Occipital lobe (tissue), 2 donors: ENCODE measurements around the gene PIP5K1C. TPM values are rescaled to one million over a fixed set of nuclear protein-coding genes. Genes with fewer than 3 reads are reported as not detected.
A peak's percentile ranks its signal among the peaks of the same experiment; 100 is the strongest.

Source experiments
- DNase-seq: peaks from one replicate; lab custom pipeline; 2025; lab: John Stamatoyannopoulos, UW
- total RNA-seq: library from RNA; depleted of rRNA; stranded (reverse); fragments of >200 nt; gene quantifications from one replicate; pipeline ENCODE4 v1.2.3, GENCODE V29; 2014

The PIP5K1C gene
- total RNA-seq, 1 donor from 2014 or later: 19.8 TPM

DNA sequence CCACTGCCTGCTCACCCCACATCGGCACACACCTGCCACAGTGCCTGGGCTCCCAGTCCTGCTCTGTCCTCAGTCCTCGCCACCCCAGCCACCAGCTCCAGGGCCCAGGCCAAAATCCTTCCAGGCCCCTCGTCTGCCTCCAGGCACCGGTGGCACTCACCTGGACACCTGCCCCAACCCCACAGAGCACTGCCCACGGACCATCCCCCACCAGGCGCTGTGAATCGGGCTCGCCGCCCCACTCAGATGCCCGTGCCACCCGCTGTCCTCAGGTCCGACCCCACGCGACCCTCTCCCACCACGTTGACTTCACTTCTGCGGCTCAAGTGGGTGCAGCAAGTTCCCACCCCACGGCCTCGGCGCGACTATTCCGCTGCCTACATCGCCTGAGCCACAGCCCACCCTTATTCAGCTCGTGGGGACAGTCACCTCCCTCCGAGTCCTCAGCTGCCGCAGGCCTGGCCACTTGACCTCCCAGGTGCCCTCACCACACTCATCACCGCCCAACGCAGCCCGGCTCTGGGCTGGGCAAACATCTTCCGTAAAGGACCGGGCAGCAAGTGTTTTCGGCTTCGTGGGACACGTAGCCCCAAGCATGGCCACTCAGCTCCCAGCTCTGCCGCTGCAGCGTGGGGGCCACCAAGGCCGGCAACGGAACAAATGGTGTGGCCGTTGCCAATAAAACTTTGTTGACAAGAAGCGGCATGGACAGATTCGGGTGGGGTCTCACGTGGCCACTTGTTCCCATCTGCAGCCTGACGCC is 5.7 kb downstream of the PIP5K1C start:
- no peak for DNase-seq

- DNase-seq: no peak
Observed at GRCh38 chr19:3693025-3693925, 7.0 kb downstream of the PIP5K1C start.

- no peak for DNase-seq
Observed at GRCh38 chr19:3692141-3693024, 7.9 kb downstream of the PIP5K1C start.

DNA sequence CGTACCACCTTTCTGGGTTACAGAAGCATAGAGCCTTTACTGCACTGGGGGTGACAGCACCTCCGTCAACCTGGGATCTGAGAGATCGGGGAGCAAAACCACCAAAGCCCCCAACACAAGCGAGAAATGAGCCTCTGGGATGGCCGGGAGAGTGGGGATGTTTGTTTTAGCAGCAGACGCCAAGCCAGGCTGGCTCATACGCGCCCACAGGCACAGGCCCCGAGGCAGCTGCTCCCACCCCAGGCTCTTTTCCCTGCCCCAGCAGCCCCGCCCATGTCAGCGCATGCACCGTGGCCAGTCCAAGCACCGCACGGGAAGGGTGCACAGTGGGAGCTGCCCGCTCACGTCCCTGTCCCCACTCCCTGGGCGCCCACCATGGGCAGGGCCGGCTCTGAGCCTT is 8.5 kb downstream of the PIP5K1C start:
- DNase-seq: no peak

DNA sequence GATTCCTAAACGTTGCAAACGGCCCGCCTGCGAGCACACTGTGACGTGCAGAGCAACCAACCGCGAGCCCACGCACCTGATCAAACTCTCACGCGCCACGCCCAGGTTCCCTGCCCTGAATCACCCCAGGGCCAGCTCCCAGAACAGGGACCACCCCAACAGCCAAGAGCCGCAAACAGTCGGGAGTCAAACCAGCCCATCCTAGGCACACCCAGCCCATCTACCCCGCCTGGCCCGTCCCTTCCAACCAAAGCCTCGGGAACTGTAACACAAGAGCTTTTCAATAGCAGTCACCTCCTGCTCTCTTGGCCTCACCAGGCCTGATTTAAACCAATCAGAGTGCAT is 8.9 kb downstream of the PIP5K1C start:
- DNase-seq: no peak

DNA sequence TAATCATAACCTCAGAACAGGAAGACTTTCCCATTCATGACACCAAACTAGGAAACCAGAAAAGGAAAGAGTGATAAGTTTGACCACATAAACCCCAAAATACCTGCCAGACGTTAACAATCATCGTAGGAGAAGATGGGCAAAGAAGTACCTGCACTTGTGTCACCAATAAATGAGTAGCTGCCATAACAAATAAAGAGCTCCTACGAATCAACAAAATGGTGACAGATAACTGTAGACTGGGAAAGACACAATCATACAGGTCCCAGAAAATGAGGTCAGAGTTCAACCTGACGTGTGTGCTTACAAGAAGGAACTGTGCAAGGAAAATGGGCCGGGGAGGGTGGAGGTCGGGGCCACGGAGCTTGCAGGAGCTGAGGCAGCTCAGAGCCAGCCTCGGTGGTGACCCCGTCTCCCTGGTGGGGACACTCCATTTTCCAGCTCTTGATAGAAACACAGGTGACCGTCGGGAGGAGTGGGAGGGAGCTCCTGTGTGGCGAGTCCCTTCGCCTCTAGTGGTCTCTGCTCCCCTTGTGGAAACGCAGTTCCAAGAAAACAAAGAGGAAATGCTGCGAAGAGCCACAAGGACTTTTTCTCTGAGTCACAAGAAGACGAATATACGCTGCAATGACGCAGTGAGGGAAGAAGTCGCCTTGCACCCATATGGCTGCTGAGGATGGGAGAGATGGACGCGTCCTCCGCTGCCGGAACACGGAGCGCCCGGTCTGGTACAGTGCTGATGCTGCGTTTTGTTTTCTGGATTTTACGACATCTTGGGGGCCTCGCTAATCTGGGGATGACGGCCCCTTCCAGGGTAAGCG is 9.5 kb downstream of the PIP5K1C start:
- no peak for DNase-seq

DNA sequence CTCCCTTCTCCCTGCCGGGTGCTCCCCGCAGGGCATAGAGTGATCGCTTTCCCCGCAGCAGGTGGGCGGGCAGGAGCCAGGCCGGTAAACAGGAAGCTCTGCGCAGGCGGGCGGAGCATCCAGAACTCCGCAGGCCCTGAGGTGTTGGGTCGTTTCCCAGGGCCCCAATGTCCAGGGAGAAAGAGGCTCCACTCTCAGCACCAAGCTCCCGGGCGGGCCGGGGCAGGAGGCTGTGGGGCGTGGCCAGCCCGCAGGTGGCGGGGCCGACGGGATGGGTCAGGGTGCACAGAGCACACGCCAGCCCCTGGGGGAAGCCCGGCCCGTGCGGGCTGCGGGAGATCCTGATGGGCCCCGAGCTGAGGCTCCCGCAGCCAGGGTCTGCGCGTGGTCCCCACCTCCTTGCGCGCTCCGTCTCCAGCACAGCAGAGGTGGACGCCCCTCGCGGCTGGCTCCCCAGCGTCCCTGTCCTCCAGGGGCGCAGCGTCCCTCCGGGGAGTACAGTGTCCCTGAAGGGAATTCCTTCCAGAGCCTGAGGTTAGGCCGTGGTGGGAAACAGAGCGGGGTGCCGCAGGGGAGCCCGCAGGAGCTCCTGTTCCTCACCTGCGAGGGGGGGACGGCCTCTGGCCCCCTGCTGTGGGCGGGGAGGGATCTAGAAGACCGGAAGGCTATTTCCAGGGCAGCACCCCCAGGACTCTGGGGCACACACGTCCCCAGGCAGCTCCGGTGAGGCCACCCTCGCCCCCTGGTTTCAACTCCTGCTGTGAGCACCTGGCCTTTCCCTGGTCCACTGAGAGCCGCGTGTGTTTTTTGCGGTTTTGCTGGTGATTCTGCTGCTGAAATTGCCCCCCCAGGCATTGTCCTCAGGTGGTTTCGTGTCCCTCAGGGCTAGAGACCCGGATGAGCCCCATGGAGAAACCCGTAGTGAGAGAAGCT is 12.2 kb downstream of the PIP5K1C start:
- no peak for DNase-seq

GRCh38 chr19:3687393-3687773 is 12.9 kb downstream of the PIP5K1C start:
- no peak for DNase-seq

DNA sequence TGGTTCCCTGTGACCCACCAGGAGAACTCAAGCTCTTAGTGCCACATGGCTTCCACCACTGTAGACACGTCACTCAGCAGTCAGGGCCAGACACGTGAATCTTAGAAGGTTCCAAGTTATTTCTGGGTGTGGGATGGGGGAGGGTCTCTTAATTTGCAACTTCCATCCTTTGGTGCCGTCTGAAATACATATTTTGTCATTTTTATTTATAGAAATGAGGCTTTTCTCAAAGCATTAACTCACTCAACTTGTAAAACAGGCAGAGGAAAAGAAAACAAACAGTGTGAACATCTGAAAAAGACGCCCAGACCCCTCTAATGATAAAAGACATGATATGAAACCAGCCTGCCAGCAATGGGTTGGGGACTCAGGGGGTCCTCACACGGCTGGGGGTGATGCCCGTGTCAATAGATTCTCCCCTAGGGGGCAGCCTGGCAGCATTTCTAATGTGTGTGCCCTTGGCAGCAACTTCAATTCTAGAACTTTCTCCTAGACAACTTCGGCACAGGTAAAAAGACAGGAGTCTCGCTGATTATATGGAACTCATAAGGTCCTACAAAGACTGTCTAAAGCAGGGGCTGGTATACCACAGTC is 15.4 kb downstream of the PIP5K1C start:
- DNase-seq: no peak

DNA sequence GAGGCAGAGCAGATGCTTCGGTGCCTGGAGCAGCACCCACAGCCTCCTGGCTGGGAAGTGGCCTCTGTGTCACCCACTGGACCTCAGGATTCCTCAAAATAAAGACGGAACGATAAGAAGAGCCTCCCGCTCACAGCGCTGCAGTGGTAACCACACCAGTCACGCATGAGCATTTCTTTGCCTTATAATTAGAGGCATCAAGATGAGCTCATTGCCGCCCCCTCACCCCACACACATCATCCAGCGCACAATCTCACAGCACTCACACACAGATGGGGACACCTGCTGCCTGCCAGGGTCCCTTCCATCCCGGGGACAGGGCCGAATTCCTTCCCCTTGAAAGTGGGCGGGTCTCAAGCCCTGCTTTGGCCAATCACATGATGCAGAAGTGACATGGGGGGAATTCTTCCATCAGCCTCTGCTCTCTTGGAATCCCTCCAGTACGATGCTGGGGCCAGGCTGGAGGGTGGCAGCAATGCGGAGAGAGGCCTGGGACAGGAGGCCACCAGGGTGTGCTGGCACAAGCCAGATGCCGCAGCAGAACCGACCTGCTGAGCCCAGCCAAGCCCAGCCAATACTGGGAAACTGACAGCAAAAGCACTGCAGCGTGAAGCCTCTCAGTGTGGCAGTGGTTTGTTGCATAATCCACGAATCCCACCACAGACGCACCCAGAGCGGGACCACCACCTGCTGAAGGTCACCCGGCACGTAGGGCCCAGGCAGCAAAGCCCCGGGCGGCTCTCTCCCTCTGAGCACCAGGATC is 16.0 kb downstream of the PIP5K1C start:
- peak; percentile 51 for DNase-seq

GRCh38 chr19:3683405-3684053 is 16.7 kb downstream of the PIP5K1C start:
- no peak for DNase-seq

DNA sequence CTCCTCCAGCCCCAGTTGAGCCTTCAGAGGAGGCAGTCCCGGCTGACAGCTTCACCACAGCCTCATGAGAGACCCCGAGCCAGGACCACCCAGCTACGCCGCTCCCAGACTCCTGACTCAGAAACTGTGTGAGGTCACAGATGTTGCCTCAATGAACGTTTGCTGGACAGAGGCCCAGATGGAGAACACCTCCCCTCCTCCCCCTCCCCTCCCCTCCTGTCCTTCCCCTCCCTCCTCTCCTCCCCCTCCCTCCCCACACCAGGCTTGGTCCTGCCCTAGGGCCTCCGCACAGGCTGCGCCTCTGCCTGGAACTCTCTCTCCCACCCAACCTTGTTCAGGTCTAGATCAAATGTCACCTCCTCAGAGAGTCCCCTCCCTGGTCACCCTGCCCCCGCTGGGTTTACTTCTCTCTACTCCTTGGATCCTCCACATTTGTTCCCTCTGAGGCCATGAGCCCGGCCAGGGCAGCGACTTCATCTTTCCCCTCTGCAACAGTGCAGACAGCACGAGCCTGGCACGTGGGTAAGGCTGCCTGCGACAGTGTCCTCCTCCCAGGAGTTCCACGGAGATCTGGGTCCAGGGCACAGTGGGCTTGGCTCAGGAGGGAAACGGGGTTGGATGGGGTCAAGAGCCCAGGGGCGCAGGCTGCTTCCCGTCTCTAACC is 17.4 kb downstream of the PIP5K1C start:
- DNase-seq: no peak

DNA sequence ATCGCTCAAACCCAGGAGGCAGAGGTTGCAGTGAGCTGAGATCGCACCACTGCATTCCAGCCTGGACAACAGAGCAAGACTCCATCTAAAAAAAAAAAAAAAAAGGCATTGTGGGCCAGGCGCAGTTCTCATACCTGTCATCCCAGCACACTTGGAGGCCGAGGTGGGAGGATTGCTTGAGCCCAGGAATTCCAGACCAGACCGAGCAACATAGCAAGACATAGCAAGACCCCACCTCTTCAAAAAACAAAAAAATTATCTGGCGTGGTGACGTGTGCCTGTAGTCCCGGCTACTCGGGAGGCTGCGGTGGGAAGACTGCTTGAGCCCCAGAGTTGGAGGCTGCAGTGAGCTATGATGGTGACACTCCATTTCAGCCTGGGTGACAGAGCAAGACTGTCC is 18.0 kb downstream of the PIP5K1C start:
- DNase-seq: no peak

- no peak for DNase-seq
Observed at GRCh38 chr19:3680939-3681338, 19.3 kb downstream of the PIP5K1C start.

- DNase-seq: no peak
Observed at GRCh38 chr19:3679581-3679980, 20.7 kb downstream of the PIP5K1C start.

GRCh38 chr19:3679138-3679537 is 21.1 kb downstream of the PIP5K1C start:
- no peak for DNase-seq

DNA sequence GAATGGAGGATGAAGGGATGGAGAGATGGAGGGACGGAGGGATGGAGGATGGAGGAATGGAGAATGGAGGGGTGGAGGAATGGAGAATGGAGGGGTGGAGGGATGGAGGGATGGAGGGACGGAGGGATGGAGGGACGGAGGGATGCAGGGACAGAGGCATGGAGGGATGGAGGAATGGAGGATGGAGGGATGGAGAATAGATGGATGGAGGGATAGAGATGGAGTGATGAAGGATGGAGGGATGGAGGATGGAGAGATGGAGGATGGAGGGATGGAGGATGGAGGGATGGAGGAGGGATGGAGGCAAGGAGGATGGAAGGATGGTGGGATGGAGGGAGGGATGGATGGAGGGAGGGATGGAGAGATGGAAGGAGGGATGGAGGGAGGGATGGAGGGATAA is 22.1 kb downstream of the PIP5K1C start:
- DNase-seq: no peak
